ENCODE measurements around the gene TMEM243. TPM values are rescaled to one million over a fixed set of nuclear protein-coding genes. Genes with fewer than 3 reads are reported as not detected.

Gene TMEM243
- total RNA-seq, 1 donor from 2014 or later: 28.9 TPM

GRCh38 chr7:87146740-87147386 lies 72.7 kb downstream of the TMEM243 start:
- Histone ChIP-seq H3K27me3 (ENCODE audit: control insufficient read depth, insufficient read depth, low read length) (no peaks in the 10 kb centered on the region), H3K4me3 (ENCODE audit: low read depth, low read length) (no peak overlapping the region), H3K36me3 (ENCODE audit: control insufficient read depth, insufficient read depth, low read length) (no peaks in the 10 kb centered on the region)
- no peak for DNase-seq (ENCODE audit: low read depth)
- no peak for TF ChIP-seq CTCF (IDR thresholded peaks at IDR 0.05; ENCODE audit: insufficient read depth, low read length, poor library complexity, severe bottlenecking)

Other genes starting within 250 kb of the TMEM243 start
- gene ELAPOR2, start 160.1 kb downstream of the TMEM243 start, total RNA-seq: 5.3 and 15.4 TPM in 2 replicates
- 37.3 and 40.4 TPM in 2 replicates for gene DMTF1, start 67.3 kb downstream of the TMEM243 start, total RNA-seq
- 5.7 and 7.8 TPM in 2 replicates for gene CROT, start 125.9 kb upstream of the TMEM243 start, total RNA-seq

All from kidney epithelial cell (primary cell).